IMR-90 (cell line): Measurements from ENCODE around the gene LPA. TPM values are rescaled to one million over a fixed set of nuclear protein-coding genes. Genes with fewer than 3 reads are reported as not detected.

ENCODE experiments used
- ATAC-seq: fragments of 200-7000 bp; cut with Tn5 transposase; 2 replicates; pipeline ENCODE4 v1.9.1; 2020; ENCODE audit warnings: low read depth, mild to moderate bottlenecking, moderate library complexity
- BruUV-seq: library from RNA; stranded (reverse); fragments of 400-500 nt; replicated peaks from 2 replicates; lab custom pipeline; 2021; lab: Mats Ljungman, UMichigan
- CTCF ChIA-PET: fragments of 300-600 bp; formaldehyde crosslinking; extraction: SDS; loops from one replicate; lab custom pipeline; 2021; ENCODE audit warnings: antibody characterized with exemption; lab: Yijun Ruan, JAX
- POLR2A ChIA-PET: fragments of 300-600 bp; sonication (Branson Sonifier 250); formaldehyde crosslinking; loops from one replicate; lab custom pipeline; 2022; ENCODE audit warnings: antibody characterized with exemption; ENCODE audit not compliant: unreplicated experiment; lab: Charles Lee
- DNase-seq: peaks from one replicate; pipeline ENCODE4 v3.0.0; 2013
- H2AFZ ChIP-seq: replicated peaks from 2 replicates; pipeline ENCODE3; 2013; ENCODE audit warnings: low read length, mild to moderate bottlenecking; ENCODE audit not compliant: poor library complexity
- H2AK5ac ChIP-seq: 2 replicates; pipeline ENCODE4 v1.6.1; 2013; ENCODE audit warnings: low read depth, low read length, inconsistent platforms
- H2AK9ac ChIP-seq: replicated peaks from 2 replicates; pipeline ENCODE3; 2013; ENCODE audit warnings: mild to moderate bottlenecking, low read depth, low read length, moderate library complexity; ENCODE audit not compliant: poor library complexity
- H2BK120ac ChIP-seq: 2 replicates; pipeline ENCODE4 v1.6.1; 2013; ENCODE audit warnings: low read depth, low read length, inconsistent platforms
- H2BK15ac ChIP-seq: 3 replicates; pipeline ENCODE4 v1.6.1; 2013; ENCODE audit warnings: low read depth, low read length, inconsistent platforms
- H2BK20ac ChIP-seq: 2 replicates; pipeline ENCODE4 v1.6.1; 2013; ENCODE audit warnings: low read depth, mild to moderate bottlenecking, inconsistent platforms, low read length, moderate library complexity
- H2BK5ac ChIP-seq: 2 replicates; pipeline ENCODE4 v1.6.1; 2013; ENCODE audit warnings: mild to moderate bottlenecking, low read depth, low read length, inconsistent platforms; ENCODE audit not compliant: poor library complexity, severe bottlenecking
- H3K14ac ChIP-seq: replicated peaks from 2 replicates; pipeline ENCODE4 v1.6.1; 2013; ENCODE audit warnings: low read depth, low read length, inconsistent platforms
- H3K18ac ChIP-seq: 2 replicates; pipeline ENCODE4 v1.6.1; 2013; ENCODE audit warnings: low read depth, low read length, control low read depth
- H3K23ac ChIP-seq: 2 replicates; pipeline ENCODE4 v1.6.1; 2013; ENCODE audit warnings: low read depth, low read length, inconsistent platforms
- H3K27ac ChIP-seq: 2 replicates; pipeline ENCODE4 v1.5.1; 2013; ENCODE audit warnings: mild to moderate bottlenecking, control low read depth, low read length; ENCODE audit not compliant: insufficient read depth
- H3K27me3 ChIP-seq: 2 replicates; pipeline ENCODE4 v1.6.1; 2013; ENCODE audit warnings: low read length; ENCODE audit not compliant: control insufficient read depth, insufficient read depth
- H3K36me3 ChIP-seq: 2 replicates; pipeline ENCODE4 v1.6.1; 2013; ENCODE audit warnings: low read length, mixed read lengths; ENCODE audit not compliant: control insufficient read depth, insufficient read depth
- H3K4ac ChIP-seq: 2 replicates; pipeline ENCODE4 v1.6.1; 2013; ENCODE audit warnings: low read depth, low read length, inconsistent platforms
- H3K4me1 ChIP-seq: 2 replicates; pipeline ENCODE4 v1.6.1; 2013; ENCODE audit warnings: low read length, mixed read lengths; ENCODE audit not compliant: control insufficient read depth, insufficient read depth
- H3K4me2 ChIP-seq: 2 replicates; pipeline ENCODE4 v1.6.1; 2013; ENCODE audit warnings: low read depth, mild to moderate bottlenecking, control low read depth, low read length, moderate library complexity
- H3K4me3 ChIP-seq: 2 replicates; pipeline ENCODE4 v1.5.1; 2013; ENCODE audit warnings: low read depth, mild to moderate bottlenecking, control low read depth, low read length, moderate library complexity; ENCODE audit not compliant: insufficient read depth
- H3K56ac ChIP-seq: 2 replicates; pipeline ENCODE4 v1.6.1; 2013; ENCODE audit warnings: low read length, inconsistent platforms; ENCODE audit not compliant: insufficient read depth; ENCODE audit errors: extremely low read depth
- H3K79me1 ChIP-seq, 2 experiments: 2 replicates each; pipeline ENCODE4 v1.6.1; 2013; ENCODE audit warnings: low read length in 2 of 2, inconsistent platforms in 1 of 2, low read depth in 1 of 2
- H3K9ac ChIP-seq: 2 replicates; pipeline ENCODE4 v1.6.1; 2013; ENCODE audit warnings: low read depth, low read length, control low read depth
- H3K9me1 ChIP-seq: 2 replicates; pipeline ENCODE4 v1.6.1; 2013; ENCODE audit warnings: low read length, inconsistent platforms; ENCODE audit not compliant: insufficient read depth
- H3K9me3 ChIP-seq: 2 replicates; pipeline ENCODE4 v1.6.1; 2013; ENCODE audit warnings: low read length; ENCODE audit not compliant: control insufficient read depth, insufficient read depth
- H4K20me1 ChIP-seq: 2 replicates; pipeline ENCODE4 v1.6.1; 2013; ENCODE audit warnings: low read length, inconsistent platforms; ENCODE audit not compliant: insufficient read depth
- H4K5ac ChIP-seq: 2 replicates; pipeline ENCODE4 v1.6.1; 2013; ENCODE audit warnings: mild to moderate bottlenecking, low read depth, low read length, control low read depth
- H4K8ac ChIP-seq, 2 experiments: 2 replicates each; pipeline ENCODE4 v1.6.1; 2013; ENCODE audit warnings: low read depth in 2 of 2, low read length in 2 of 2, control low read depth in 1 of 2, inconsistent platforms in 1 of 2
- H4K91ac ChIP-seq: 2 replicates; pipeline ENCODE4 v1.6.1; 2013; ENCODE audit warnings: low read depth, low read length, inconsistent platforms; ENCODE audit not compliant: insufficient read depth
- CEBPB ChIP-seq: IDR thresholded peaks from 2 replicates; pipeline ENCODE4 v1.6.1; 2012; ENCODE audit warnings: low read depth, low read length, improper control_type of control experiment
- MAZ ChIP-seq: IDR thresholded peaks from 2 replicates; pipeline ENCODE4 v1.6.1; 2012; ENCODE audit warnings: low read depth, mild to moderate bottlenecking, low read length, improper control_type of control experiment, moderate library complexity, borderline replicate concordance
- MXI1 ChIP-seq: IDR thresholded peaks from 2 replicates; pipeline ENCODE4 v1.6.1; 2012; ENCODE audit warnings: low read depth, mild to moderate bottlenecking, low read length, moderate library complexity, borderline replicate concordance
- RCOR1 ChIP-seq: IDR thresholded peaks from 2 replicates; pipeline ENCODE4 v1.6.1; 2012; ENCODE audit warnings: mild to moderate bottlenecking, low read length, improper control_type of control experiment; ENCODE audit not compliant: insufficient replicate concordance
- RFX5 ChIP-seq: IDR thresholded peaks from 2 replicates; pipeline ENCODE4 v1.8.0; 2012; ENCODE audit warnings: low read depth, mild to moderate bottlenecking, low read length, moderate library complexity
- SMC3 ChIP-seq: fragments of 150-350 bp; IDR thresholded peaks from 2 replicates; pipeline ENCODE4 v1.6.1; 2016; ENCODE audit warnings: low read depth, mild to moderate bottlenecking, antibody characterized with exemption, low read length, moderate library complexity
- WGBS, 2 experiments: methylation state at CpG; one replicate each; pipeline versions ENCODE4 v1.1.5 to v1.1.7; 2013; ENCODE audit warnings: missing lambda C conversion rate in 2 of 2; ENCODE audit not compliant: insufficient read length in 1 of 2; ENCODE audit errors: extremely low coverage in 2 of 2; 5-methylcytosine and 5-hydroxymethylcytosine counted together
- dilution Hi-C: fragments of 300-500 bp; cut with HindIII; formaldehyde crosslinking; loops from one replicate; pipeline ENCODE4 v1.14.3; 2018; ENCODE audit warnings: low sequenced_read_pairs; ENCODE audit not compliant: unreplicated experiment
- in situ Hi-C: fragments of 300-500 bp; cut with MboI; formaldehyde crosslinking; loops from 3 replicates; pipeline ENCODE4 v1.14.3; 2019; ENCODE audit warnings: low sequenced_read_pairs, inconsistent platforms, mixed read lengths
- intact Hi-C: fragments of 100-400 bp; cut with micrococcal nuclease; formaldehyde crosslinking; loops from 2 replicates; pipeline ENCODE4 v1.10.0; 2022
- polyA plus RNA-seq, 3 experiments: library from polyadenylated mRNA; depleted of rRNA; stranded (reverse); fragments of >200 nt; gene quantifications; 2 replicates each; pipeline ENCODE4 v1.2.3, GENCODE V29; 2012; ENCODE audit warnings: low replicate concordance in 1 of 3
- total RNA-seq: library from RNA; depleted of rRNA; stranded (reverse); fragments of >200 nt; gene quantifications from 2 replicates; pipeline ENCODE4 v1.2.3, GENCODE V29; 2012

Gene LPA
- total and polyA plus RNA-seq, 2 of the 4 experiments (the other 2 are of a cell fraction): not detected

DNA sequence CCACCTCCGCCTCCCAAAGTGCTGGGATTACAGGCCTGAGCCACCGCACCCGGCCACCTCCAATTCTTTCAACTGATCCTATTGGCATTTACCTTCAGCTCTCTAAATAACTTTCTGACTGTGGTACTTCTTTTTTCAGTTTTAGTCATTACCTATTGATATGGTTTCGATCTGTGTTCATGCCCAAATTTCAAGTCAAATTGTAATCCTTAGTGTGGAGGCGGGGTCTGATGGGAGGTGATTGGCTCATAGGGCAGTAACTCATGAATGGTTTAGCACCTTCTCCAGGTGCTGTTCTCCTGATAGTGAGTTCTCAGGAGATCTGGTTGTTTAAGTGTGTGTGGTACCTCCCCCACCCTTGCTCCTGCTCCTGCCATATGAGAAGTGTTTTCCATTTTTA is 140.9 kb downstream of the LPA start:
- no peak overlapping the region for H2AK9ac ChIP-seq
- intact Hi-C loops: no loop called here

More for the DNA sequence above, 140.9 kb downstream of the LPA start:
- no CpG with 5 or more reads among the region's 5 CpGs for WGBS, 2 experiments
- Histone ChIP-seq H3K9me3 (no peaks in the 10 kb centered on the region), H3K18ac (no peak overlapping the region), H3K23ac (no peak overlapping the region), H4K8ac (no peak overlapping the region), H4K5ac (no peak overlapping the region), H4K20me1 (no peaks in the 10 kb centered on the region), H2AK5ac (no peak overlapping the region), H2BK120ac (no peak overlapping the region), H3K4me2 (no peak overlapping the region), H2BK5ac (no peak overlapping the region), H3K79me1 (no peaks in the 10 kb centered on the region), H3K27me3 (no peaks in the 10 kb centered on the region), H2BK15ac (no peak overlapping the region), H3K4me1 (no peaks in the 10 kb centered on the region), H3K14ac (no peak overlapping the region), H3K9ac (no peak overlapping the region), H3K4me3 (no peak overlapping the region), H3K9me1 (no peaks in the 10 kb centered on the region), H2BK20ac (no peak overlapping the region), H2AFZ (no peak overlapping the region), H3K4ac (no peak overlapping the region), H3K36me3 (no peaks in the 10 kb centered on the region), H3K56ac (no peak overlapping the region), H4K91ac (no peak overlapping the region), H3K27ac (no peak overlapping the region)
- ATAC-seq (no peak), DNase-seq (no peak)
- ChIA-PET POLR2A (no interaction called here), CTCF (interaction anchor here (1.4 kb wide), 1 partner anchor 11 kb away, joined by 6 read pairs; no protein-coding TSS in a partner anchor)
- TF ChIP-seq RCOR1: no peak
- no peak for TF ChIP-seq CEBPB
- no peak for TF ChIP-seq MAZ
- no peak for TF ChIP-seq RFX5
- TF ChIP-seq SMC3: no peak
- no peak for TF ChIP-seq MXI1
- BruUV-seq: no TSS peak
- dilution Hi-C loops: no loop called here
- in situ Hi-C loops: loop anchor here (10.0 kb wide), 1 partner anchor 402 kb away; no protein-coding TSS in a partner anchor
